OCI-LY1 (cell line): Measurements from ENCODE around the gene ADAMTSL3.

ENCODE experiments used
- H2AFZ ChIP-seq: fragments of 200-600 bp; sonication (generic), shearing (Covaris generic); 2 replicates; pipeline ENCODE4 v1.6.0; 2014; ENCODE audit warnings: antibody characterized with exemption, mild to moderate bottlenecking, low read length
- H3F3A ChIP-seq: fragments of 200-600 bp; sonication (generic), shearing (Covaris generic); 2 replicates; pipeline ENCODE4 v1.6.0; 2014; ENCODE audit warnings: mild to moderate bottlenecking, antibody characterized with exemption, low read length, moderate library complexity; ENCODE audit not compliant: insufficient read depth
- H3K27ac ChIP-seq: fragments of 200-600 bp; sonication (generic); 2 replicates; pipeline ENCODE4 v1.5.1; 2014; ENCODE audit warnings: low read length, mixed run types, mild to moderate bottlenecking, low read depth; ENCODE audit not compliant: poor library complexity, severe bottlenecking
- H3K27me3 ChIP-seq: fragments of 200-600 bp; sonication (generic); 2 replicates; pipeline ENCODE4 v1.6.0; 2014; ENCODE audit warnings: antibody characterized with exemption, mild to moderate bottlenecking, low read length, moderate library complexity; ENCODE audit not compliant: insufficient read depth
- H3K36me3 ChIP-seq: fragments of 200-600 bp; sonication (generic); 2 replicates; pipeline ENCODE4 v1.6.1; 2014; ENCODE audit warnings: mild to moderate bottlenecking, antibody characterized with exemption, low read length, moderate library complexity, mixed read lengths; ENCODE audit not compliant: insufficient read depth
- H3K4me1 ChIP-seq: fragments of 200-600 bp; sonication (generic); 2 replicates; pipeline ENCODE4 v1.5.1; 2014; ENCODE audit warnings: mild to moderate bottlenecking, low read length, moderate library complexity; ENCODE audit not compliant: insufficient read depth, severe bottlenecking
- H3K4me2 ChIP-seq: fragments of 200-600 bp; sonication (generic), shearing (Covaris generic); 2 replicates; pipeline ENCODE4 v1.6.1; 2014; ENCODE audit warnings: low read length
- H3K4me3 ChIP-seq: fragments of 200-600 bp; sonication (generic); 2 replicates; pipeline ENCODE4 v1.5.1; 2014; ENCODE audit warnings: low read length, low read depth, mild to moderate bottlenecking, mixed read lengths; ENCODE audit not compliant: poor library complexity, severe bottlenecking
- H3K79me2 ChIP-seq: fragments of 200-600 bp; shearing (Covaris generic); 2 replicates; pipeline ENCODE4 v1.6.1; 2016; ENCODE audit warnings: mixed run types, low read length, mixed read lengths; ENCODE audit not compliant: insufficient read depth
- H3K9ac ChIP-seq: fragments of 200-600 bp; sonication (generic), shearing (Covaris generic); 2 replicates; pipeline ENCODE4 v1.6.1; 2014; ENCODE audit warnings: mild to moderate bottlenecking, low read length, mixed read lengths
- H3K9me2 ChIP-seq: fragments of 200-600 bp; sonication (generic), shearing (Covaris generic); 2 replicates; pipeline ENCODE4 v1.6.1; 2014; ENCODE audit warnings: low read depth, mild to moderate bottlenecking, low read length, mixed read lengths
- H3K9me3 ChIP-seq: fragments of 200-600 bp; shearing (Covaris generic); 2 replicates; pipeline ENCODE4 v1.6.1; 2014; ENCODE audit warnings: low read length, mixed read lengths
- H4K20me1 ChIP-seq: fragments of 200-600 bp; sonication (generic), shearing (Covaris generic); 2 replicates; pipeline ENCODE4 v1.6.0; 2016; ENCODE audit warnings: mild to moderate bottlenecking, low read length; ENCODE audit not compliant: insufficient read depth
- CTCF ChIP-seq: fragments of 200-600 bp; sonication (generic), shearing (Covaris generic); IDR thresholded peaks from 2 replicates; pipeline ENCODE4 v1.5.1; 2017; ENCODE audit warnings: mild to moderate bottlenecking, antibody characterized with exemption, low read length, moderate library complexity, mixed read lengths
- EZH2 ChIP-seq: fragments of 200-600 bp; sonication (generic), shearing (Covaris generic); IDR thresholded peaks from 2 replicates; pipeline ENCODE4 v1.8.0; 2017; ENCODE audit warnings: borderline replicate concordance, mixed run types, mild to moderate bottlenecking, antibody characterized with exemption, low read length, moderate library complexity, mixed read lengths

Gene ADAMTSL3

DNA sequence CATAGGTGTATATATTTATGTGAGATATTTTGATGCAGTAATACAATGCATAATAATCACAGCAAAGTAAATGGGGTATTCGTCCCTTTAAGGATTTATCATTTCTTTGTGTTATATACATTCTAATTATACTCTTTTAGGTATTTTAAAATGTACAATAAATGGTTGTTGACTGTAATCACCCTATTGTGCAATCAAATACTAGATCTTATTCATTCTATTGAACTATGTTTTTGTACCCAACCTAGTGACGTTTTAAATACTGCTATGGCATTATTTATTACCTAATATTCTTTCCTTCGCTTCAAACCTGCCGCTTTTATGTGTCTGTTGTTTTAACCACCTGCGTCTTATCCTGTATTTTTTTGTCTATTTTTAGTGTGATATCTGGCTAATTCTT, 132.4 kb downstream of the ADAMTSL3 start:
- H3K9me3 ChIP-seq: no peaks in the 10 kb centered on the region
- no peak overlapping the region for H3K4me3 ChIP-seq
- no peak overlapping the region for H3K9ac ChIP-seq
- no peaks in the 10 kb centered on the region for H3K36me3 ChIP-seq
- no peaks in the 10 kb centered on the region for H3F3A ChIP-seq
- TF ChIP-seq EZH2: no peak
- no peak for TF ChIP-seq CTCF
- no peaks in the 10 kb centered on the region for H3K9me2 ChIP-seq
- H4K20me1 ChIP-seq: no peaks in the 10 kb centered on the region
- no peak overlapping the region for H2AFZ ChIP-seq
- H3K4me1 ChIP-seq: no peaks in the 10 kb centered on the region
- no peaks in the 10 kb centered on the region for H3K27me3 ChIP-seq
- no peaks in the 10 kb centered on the region for H3K79me2 ChIP-seq
- H3K4me2 ChIP-seq: no peak overlapping the region
- no peak overlapping the region for H3K27ac ChIP-seq

- H3K4me1 ChIP-seq: no peaks in the 10 kb centered on the region
- H4K20me1 ChIP-seq: no peaks in the 10 kb centered on the region
- TF ChIP-seq CTCF (no peak), EZH2 (no peak)
These were observed 139.1 kb downstream of the ADAMTSL3 start for GRCh38 chr15:83793069-83793468.

GRCh38 chr15:83794209-83794608, 140.3 kb downstream of the ADAMTSL3 start:
- Histone ChIP-seq H3K4me1 (no peaks in the 10 kb centered on the region), H3K79me2 (no peaks in the 10 kb centered on the region), H3K36me3 (no peaks in the 10 kb centered on the region), H3K27me3 (no peaks in the 10 kb centered on the region), H3F3A (no peaks in the 10 kb centered on the region), H3K9ac (no peak overlapping the region), H3K9me2 (no peaks in the 10 kb centered on the region), H3K4me2 (no peak overlapping the region), H3K27ac (no peak overlapping the region), H3K4me3 (no peak overlapping the region), H2AFZ (no peak overlapping the region), H4K20me1 (no peaks in the 10 kb centered on the region), H3K9me3 (no peaks in the 10 kb centered on the region)
- no peak for TF ChIP-seq CTCF
- TF ChIP-seq EZH2: no peak

More at GRCh38 chr15:83793069-83793468, 139.1 kb downstream of the ADAMTSL3 start:
- Histone ChIP-seq H3K79me2 (no peaks in the 10 kb centered on the region), H3K4me3 (no peak overlapping the region), H2AFZ (no peak overlapping the region), H3K9me2 (no peaks in the 10 kb centered on the region), H3K36me3 (no peaks in the 10 kb centered on the region), H3K27me3 (no peaks in the 10 kb centered on the region), H3F3A (no peaks in the 10 kb centered on the region), H3K9ac (no peak overlapping the region), H3K9me3 (no peaks in the 10 kb centered on the region), H3K27ac (no peak overlapping the region), H3K4me2 (no peak overlapping the region)
